Fibroblast of mammary gland (primary cell): Measurements from ENCODE around the gene ITFG2.

Experiments used
- DNase-seq: peaks from one replicate; pipeline ENCODE4 v3.0.0-alpha.2; 2010; ENCODE audit warnings: low read depth
- H3K4me3 ChIP-seq: 2 replicates; pipeline ENCODE4 v1.5.1; 2011; ENCODE audit warnings: low read depth, mild to moderate bottlenecking, low read length, moderate library complexity; ENCODE audit not compliant: control insufficient read depth
- CTCF ChIP-seq: conservative IDR thresholded peaks from 2 replicates; pipeline ENCODE4 v1.5.1; 2011; ENCODE audit warnings: low read depth, low read length, inconsistent platforms; ENCODE audit not compliant: control insufficient read depth, insufficient read depth

ITFG2 gene

GRCh38 chr12:2819810-2820209 is 7.3 kb downstream of the ITFG2 start:
- no peak for DNase-seq
- no peak overlapping the region for H3K4me3 ChIP-seq
- no peak for TF ChIP-seq CTCF

- no peak for DNase-seq
- no peak for TF ChIP-seq CTCF
- H3K4me3 ChIP-seq: no peak overlapping the region
Observed at GRCh38 chr12:2820432-2820831, 8.0 kb downstream of the ITFG2 start.

- no peak for DNase-seq
- H3K4me3 ChIP-seq: no peak overlapping the region
- no peak for TF ChIP-seq CTCF
Observed at GRCh38 chr12:2823483-2823882, 11.0 kb downstream of the ITFG2 start.

- no peak for TF ChIP-seq CTCF
- H3K4me3 ChIP-seq: no peak overlapping the region
- DNase-seq: peak; percentile 27
Observed at GRCh38 chr12:2824541-2824940, 12.1 kb downstream of the ITFG2 start.

- DNase-seq: no peak
- no peak for TF ChIP-seq CTCF
- H3K4me3 ChIP-seq: no peak overlapping the region
Observed at GRCh38 chr12:2825132-2825531, 12.7 kb downstream of the ITFG2 start.

- H3K4me3 ChIP-seq: no peak overlapping the region
- no peak for TF ChIP-seq CTCF
- no peak for DNase-seq
Observed at GRCh38 chr12:2826036-2826435, 13.6 kb downstream of the ITFG2 start.
